ENCODE measurements around the gene AGMO.

The AGMO gene

DNA sequence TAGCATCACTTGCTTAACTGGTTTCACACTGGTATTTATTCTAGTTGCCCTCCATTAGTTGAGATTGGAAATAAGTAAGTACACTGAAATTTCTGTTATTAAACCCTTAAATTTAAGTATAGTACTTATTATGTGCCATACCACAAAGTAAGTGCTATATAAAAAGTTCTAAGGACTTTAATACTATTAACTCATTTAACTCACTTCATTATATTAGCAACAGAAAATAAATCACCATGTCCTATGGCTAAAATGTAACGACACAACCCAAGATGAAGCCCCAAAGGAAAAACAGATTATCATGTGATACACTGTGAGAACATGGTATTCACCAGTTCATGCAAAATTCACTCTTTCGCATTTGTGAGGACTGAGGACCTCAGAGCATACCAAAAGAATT lies 70.5 kb downstream of the AGMO start:
- Histone ChIP-seq H3K4me1 (ENCODE audit: low read length) (no peaks in the 10 kb centered on the region), H4K20me1 (ENCODE audit: insufficient read depth, low read length) (no peaks in the 10 kb centered on the region), H3K79me2 (ENCODE audit: low read length) (no peaks in the 10 kb centered on the region), H3K27ac (ENCODE audit: low read length) (no peak overlapping the region), H3K36me3 (replicated peaks; ENCODE audit: low read depth, low read length) (no peaks in the 10 kb centered on the region), H3K27me3 (ENCODE audit: low read depth, low read length) (no peaks in the 10 kb centered on the region), H3K4me3 (ENCODE audit: low read length) (no peak overlapping the region), H3K9ac (ENCODE audit: low read length) (no peak overlapping the region), H3K4me2 (ENCODE audit: low read length) (no peak overlapping the region), H3K9me3 (ENCODE audit: insufficient read depth, low read length) (no peaks in the 10 kb centered on the region), H2AFZ (ENCODE audit: low read depth, low read length) (no peak overlapping the region)
- no peak for TF ChIP-seq EZH2phosphoT487 (IDR thresholded peaks at IDR 0.05; ENCODE audit: low read depth)
- TF ChIP-seq, protein P1, sequence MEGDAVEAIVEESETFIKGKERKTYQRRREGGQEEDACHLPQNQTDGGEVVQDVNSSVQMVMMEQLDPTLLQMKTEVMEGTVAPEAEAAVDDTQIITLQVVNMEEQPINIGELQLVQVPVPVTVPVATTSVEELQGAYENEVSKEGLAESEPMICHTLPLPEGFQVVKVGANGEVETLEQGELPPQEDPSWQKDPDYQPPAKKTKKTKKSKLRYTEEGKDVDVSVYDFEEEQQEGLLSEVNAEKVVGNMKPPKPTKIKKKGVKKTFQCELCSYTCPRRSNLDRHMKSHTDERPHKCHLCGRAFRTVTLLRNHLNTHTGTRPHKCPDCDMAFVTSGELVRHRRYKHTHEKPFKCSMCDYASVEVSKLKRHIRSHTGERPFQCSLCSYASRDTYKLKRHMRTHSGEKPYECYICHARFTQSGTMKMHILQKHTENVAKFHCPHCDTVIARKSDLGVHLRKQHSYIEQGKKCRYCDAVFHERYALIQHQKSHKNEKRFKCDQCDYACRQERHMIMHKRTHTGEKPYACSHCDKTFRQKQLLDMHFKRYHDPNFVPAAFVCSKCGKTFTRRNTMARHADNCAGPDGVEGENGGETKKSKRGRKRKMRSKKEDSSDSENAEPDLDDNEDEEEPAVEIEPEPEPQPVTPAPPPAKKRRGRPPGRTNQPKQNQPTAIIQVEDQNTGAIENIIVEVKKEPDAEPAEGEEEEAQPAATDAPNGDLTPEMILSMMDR (IDR thresholded peaks at IDR 0.05; ENCODE audit: low read depth, low read length), result no peak

DNA sequence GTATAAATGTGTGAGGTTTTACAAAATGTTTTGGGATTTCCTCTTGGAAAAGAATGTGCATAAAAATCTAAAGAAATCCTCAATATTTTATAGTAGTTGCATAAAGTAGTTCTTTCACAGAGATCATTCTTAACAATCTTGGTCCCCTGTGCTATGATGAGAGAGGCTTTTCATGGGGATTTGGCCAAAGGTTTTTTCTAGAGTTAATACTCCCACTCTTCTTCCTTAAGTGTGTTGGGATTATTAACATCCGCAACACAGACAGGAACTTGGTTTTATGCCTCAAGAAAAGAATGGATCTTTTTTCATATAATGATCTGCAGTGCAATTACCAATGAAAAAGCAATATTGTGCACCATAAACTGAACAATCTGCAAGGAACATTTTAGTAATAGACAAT lies 71.5 kb downstream of the AGMO start:
- Histone ChIP-seq H2AFZ (ENCODE audit: low read depth, low read length) (no peak overlapping the region), H3K4me2 (ENCODE audit: low read length) (no peak overlapping the region), H3K9me3 (ENCODE audit: insufficient read depth, low read length) (no peaks in the 10 kb centered on the region), H3K36me3 (replicated peaks; ENCODE audit: low read depth, low read length) (no peaks in the 10 kb centered on the region), H3K4me3 (ENCODE audit: low read length) (no peak overlapping the region), H3K27me3 (ENCODE audit: low read depth, low read length) (no peaks in the 10 kb centered on the region), H4K20me1 (ENCODE audit: insufficient read depth, low read length) (no peaks in the 10 kb centered on the region), H3K27ac (ENCODE audit: low read length) (no peak overlapping the region), H3K4me1 (ENCODE audit: low read length) (no peaks in the 10 kb centered on the region), H3K9ac (ENCODE audit: low read length) (no peak overlapping the region), H3K79me2 (ENCODE audit: low read length) (no peaks in the 10 kb centered on the region)
- no peak for TF ChIP-seq EZH2phosphoT487 (IDR thresholded peaks at IDR 0.05; ENCODE audit: low read depth)
- TF ChIP-seq, protein P1 (IDR thresholded peaks at IDR 0.05; ENCODE audit: low read depth, low read length), result no peak

DNA sequence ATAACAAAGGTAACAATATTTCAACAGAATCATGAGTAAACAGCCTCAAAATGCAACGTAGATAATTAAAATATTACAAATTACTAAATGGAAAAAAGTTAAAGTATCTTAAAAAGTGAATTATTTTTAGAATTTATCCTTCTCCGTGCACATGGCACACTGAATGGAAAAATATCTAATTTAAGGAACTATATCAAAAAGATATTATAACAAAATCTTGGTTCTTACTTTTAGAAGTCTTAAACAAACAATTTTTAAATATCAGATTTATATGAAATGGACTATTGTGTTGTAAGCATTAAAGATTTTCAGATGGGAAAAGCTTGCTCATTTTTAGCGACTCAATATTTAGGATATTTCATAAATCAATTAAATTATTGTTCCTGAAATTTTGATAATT lies 72.0 kb downstream of the AGMO start:
- H3K9me3 ChIP-seq (ENCODE audit: insufficient read depth, low read length), result no peaks in the 10 kb centered on the region
- H3K27me3 ChIP-seq (ENCODE audit: low read depth, low read length), result no peaks in the 10 kb centered on the region
- TF ChIP-seq EZH2phosphoT487 (IDR thresholded peaks at IDR 0.05; ENCODE audit: low read depth), result no peak
- TF ChIP-seq, protein P1 (IDR thresholded peaks at IDR 0.05; ENCODE audit: low read depth, low read length), result no peak
- H3K4me1 ChIP-seq (ENCODE audit: low read length), result no peaks in the 10 kb centered on the region
- no peak overlapping the region for H3K9ac ChIP-seq (ENCODE audit: low read length)
- no peak overlapping the region for H3K4me3 ChIP-seq (ENCODE audit: low read length)
- H3K79me2 ChIP-seq (ENCODE audit: low read length), result no peaks in the 10 kb centered on the region
- no peaks in the 10 kb centered on the region for H3K36me3 ChIP-seq (replicated peaks; ENCODE audit: low read depth, low read length)
- no peak overlapping the region for H3K4me2 ChIP-seq (ENCODE audit: low read length)
- no peak overlapping the region for H2AFZ ChIP-seq (ENCODE audit: low read depth, low read length)
- no peak overlapping the region for H3K27ac ChIP-seq (ENCODE audit: low read length)
- no peaks in the 10 kb centered on the region for H4K20me1 ChIP-seq (ENCODE audit: insufficient read depth, low read length)

DNA sequence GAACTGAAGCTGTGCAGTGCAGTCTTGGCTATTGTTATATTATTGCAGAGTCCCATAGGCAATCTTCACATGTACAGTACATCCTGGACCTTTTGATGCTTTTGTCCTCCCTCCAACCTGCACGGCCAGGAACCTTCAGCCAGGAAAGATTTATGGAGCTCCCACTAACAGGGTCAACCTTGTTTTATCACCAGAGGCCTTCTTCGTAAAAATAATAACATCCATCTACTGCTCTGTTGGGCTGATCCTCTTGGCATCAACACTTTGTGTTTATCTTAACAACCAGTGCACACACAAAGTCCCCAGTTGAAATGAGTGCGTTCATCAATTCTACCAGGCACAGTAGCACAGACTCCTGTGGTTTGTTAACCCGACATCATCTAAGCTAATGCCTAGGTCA lies 72.4 kb downstream of the AGMO start:
- Histone ChIP-seq H3K27ac (ENCODE audit: low read length) (no peak overlapping the region), H3K9me3 (ENCODE audit: insufficient read depth, low read length) (no peaks in the 10 kb centered on the region), H3K27me3 (ENCODE audit: low read depth, low read length) (no peaks in the 10 kb centered on the region), H4K20me1 (ENCODE audit: insufficient read depth, low read length) (no peaks in the 10 kb centered on the region), H2AFZ (ENCODE audit: low read depth, low read length) (no peak overlapping the region), H3K4me1 (ENCODE audit: low read length) (no peaks in the 10 kb centered on the region), H3K36me3 (replicated peaks; ENCODE audit: low read depth, low read length) (no peaks in the 10 kb centered on the region), H3K79me2 (ENCODE audit: low read length) (no peaks in the 10 kb centered on the region), H3K9ac (ENCODE audit: low read length) (no peak overlapping the region), H3K4me2 (ENCODE audit: low read length) (no peak overlapping the region), H3K4me3 (ENCODE audit: low read length) (no peak overlapping the region)
- TF ChIP-seq, protein P1 (IDR thresholded peaks at IDR 0.05; ENCODE audit: low read depth, low read length), result no peak
- TF ChIP-seq EZH2phosphoT487 (IDR thresholded peaks at IDR 0.05; ENCODE audit: low read depth), result no peak

Data from OCI-LY3 (cell line).